ENCODE measurements around the gene ADAMTS2. TPM values are rescaled to one million over a fixed set of nuclear protein-coding genes. Genes with fewer than 3 reads are reported as not detected.

ADAMTS2 gene
- total RNA-seq, 1 experiment from 2014 or later, result not detected

DNA sequence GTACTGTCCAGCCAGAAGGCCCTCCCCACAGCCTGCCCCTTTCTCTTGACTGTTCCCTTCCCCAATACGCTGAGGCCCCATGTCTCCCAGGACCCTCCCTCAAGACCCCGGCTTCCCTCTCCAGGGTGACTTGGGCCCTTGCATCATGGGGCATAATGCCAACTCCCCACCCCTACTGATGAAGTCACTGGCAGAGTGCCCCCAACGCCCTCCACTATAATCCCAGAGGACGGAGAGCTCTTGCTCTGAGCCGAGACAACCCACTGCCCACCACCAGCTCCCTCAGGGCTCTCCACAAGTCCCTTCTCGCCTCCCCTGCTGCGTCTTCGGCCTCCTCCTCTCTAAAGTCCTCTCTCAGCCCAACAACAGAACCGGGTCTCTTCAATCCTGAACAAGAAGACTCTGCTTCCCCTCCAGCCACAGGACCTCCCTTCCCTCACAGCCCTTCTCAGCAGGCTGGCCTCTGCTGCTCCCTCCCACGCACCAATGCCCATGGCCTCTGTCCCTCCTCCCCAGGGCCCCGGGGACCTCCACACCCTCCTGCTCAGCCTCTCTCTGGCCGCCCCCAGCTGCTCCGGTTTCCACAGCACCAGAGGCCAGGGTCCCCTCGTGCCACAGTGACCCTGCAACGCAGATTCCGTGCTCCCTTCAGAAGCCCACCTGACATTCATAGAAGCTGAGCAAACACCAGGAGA lies 47.6 kb downstream of the ADAMTS2 start:
- H3K27ac ChIP-seq (ENCODE audit: low read length), result no peak overlapping the region
- no peak overlapping the region for H3K4me3 ChIP-seq (ENCODE audit: low read length)
- H3K9ac ChIP-seq (ENCODE audit: low read length), result no peak overlapping the region
- no peaks in the 10 kb centered on the region for H3K36me3 ChIP-seq (ENCODE audit: insufficient read depth, low read length)
- no peaks in the 10 kb centered on the region for H3K9me3 ChIP-seq (ENCODE audit: low read length)
- H4K20me1 ChIP-seq (ENCODE audit: insufficient read depth, low read depth, low read length), result no peaks in the 10 kb centered on the region
- no peak for DNase-seq
- H3K27me3 ChIP-seq (ENCODE audit: low read length), result no peaks in the 10 kb centered on the region
- H3K9me2 ChIP-seq (replicated peaks; ENCODE audit: insufficient read depth, low read length), result no peaks in the 10 kb centered on the region
- no peak overlapping the region for H2AFZ ChIP-seq (ENCODE audit: low read length)
- H3K79me2 ChIP-seq (ENCODE audit: low read length), result no peaks in the 10 kb centered on the region
- no peaks in the 10 kb centered on the region for H3K4me1 ChIP-seq (ENCODE audit: low read length)
- no peak overlapping the region for H3K4me2 ChIP-seq (ENCODE audit: low read depth, low read length, poor library complexity, severe bottlenecking)

DNA sequence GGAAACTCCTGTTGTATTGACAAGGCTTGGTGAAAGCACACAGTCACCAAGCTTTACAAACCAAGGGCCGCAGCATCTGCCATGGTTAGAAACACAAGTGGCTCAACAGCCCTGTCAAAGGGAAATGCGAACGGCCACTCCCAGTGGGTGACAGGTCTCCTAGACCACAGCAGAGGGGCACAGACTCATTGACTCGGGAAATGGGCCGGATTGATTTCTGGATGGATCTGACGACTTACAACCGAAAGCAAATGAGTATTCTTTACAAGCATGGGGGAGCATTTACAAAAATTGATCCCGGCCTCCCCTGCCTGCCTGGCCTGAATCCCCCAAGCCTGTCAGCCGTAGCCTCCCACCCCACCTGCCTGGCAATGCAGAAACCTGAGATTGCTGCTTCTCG lies 48.2 kb downstream of the ADAMTS2 start:
- Histone ChIP-seq H2AFZ (ENCODE audit: low read length) (no peak overlapping the region), H3K4me2 (ENCODE audit: low read depth, low read length, poor library complexity, severe bottlenecking) (no peak overlapping the region), H3K27me3 (ENCODE audit: low read length) (no peaks in the 10 kb centered on the region), H3K36me3 (ENCODE audit: insufficient read depth, low read length) (no peaks in the 10 kb centered on the region), H3K4me3 (ENCODE audit: low read length) (no peak overlapping the region), H3K9ac (ENCODE audit: low read length) (no peak overlapping the region), H3K9me2 (replicated peaks; ENCODE audit: insufficient read depth, low read length) (no peaks in the 10 kb centered on the region), H3K79me2 (ENCODE audit: low read length) (no peaks in the 10 kb centered on the region), H4K20me1 (ENCODE audit: insufficient read depth, low read depth, low read length) (no peaks in the 10 kb centered on the region), H3K4me1 (ENCODE audit: low read length) (no peaks in the 10 kb centered on the region), H3K27ac (ENCODE audit: low read length) (no peak overlapping the region), H3K9me3 (ENCODE audit: low read length) (no peaks in the 10 kb centered on the region)
- no peak for DNase-seq

DNA sequence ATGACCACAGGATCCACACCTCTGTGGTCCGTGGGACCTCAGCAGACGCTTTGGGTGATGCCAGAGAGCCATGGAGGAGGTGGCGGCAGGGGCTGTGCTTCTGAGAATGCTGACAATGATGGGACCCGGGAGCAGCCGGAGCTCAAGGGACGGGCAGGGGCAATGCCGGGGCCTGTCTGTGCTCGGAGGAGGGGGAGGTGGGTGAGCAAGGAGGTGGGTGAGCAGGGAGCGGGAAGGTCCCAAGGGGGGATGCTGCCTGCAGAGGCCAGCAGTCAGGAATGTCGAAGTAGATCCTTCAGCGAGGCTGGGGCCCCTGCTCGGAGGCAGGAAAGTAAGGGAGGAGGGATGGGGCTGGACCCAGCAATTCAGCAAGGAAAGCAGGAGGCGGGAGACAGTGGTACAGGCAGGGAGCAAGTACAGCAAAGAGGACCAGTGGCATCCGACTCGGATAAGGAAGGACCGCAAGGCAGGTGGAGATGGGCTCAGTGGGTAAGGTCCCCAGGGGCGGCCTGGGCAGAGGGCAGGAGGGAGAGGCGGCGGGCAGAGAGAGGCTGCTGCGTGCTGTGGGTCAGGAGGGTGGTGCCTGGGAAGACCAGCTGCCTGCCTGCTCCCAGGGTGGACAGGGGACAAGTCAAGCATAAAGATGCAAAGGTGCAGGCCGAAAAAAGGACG lies 49.0 kb downstream of the ADAMTS2 start:
- Histone ChIP-seq H3K9ac (ENCODE audit: low read length) (no peak overlapping the region), H3K27me3 (ENCODE audit: low read length) (no peaks in the 10 kb centered on the region), H3K79me2 (ENCODE audit: low read length) (no peaks in the 10 kb centered on the region), H3K4me2 (ENCODE audit: low read depth, low read length, poor library complexity, severe bottlenecking) (no peak overlapping the region), H3K9me3 (ENCODE audit: low read length) (no peaks in the 10 kb centered on the region), H3K27ac (ENCODE audit: low read length) (no peak overlapping the region), H3K36me3 (ENCODE audit: insufficient read depth, low read length) (no peaks in the 10 kb centered on the region), H2AFZ (ENCODE audit: low read length) (no peak overlapping the region), H3K4me3 (ENCODE audit: low read length) (no peak overlapping the region), H3K9me2 (replicated peaks; ENCODE audit: insufficient read depth, low read length) (no peaks in the 10 kb centered on the region), H3K4me1 (ENCODE audit: low read length) (no peaks in the 10 kb centered on the region), H4K20me1 (ENCODE audit: insufficient read depth, low read depth, low read length) (no peaks in the 10 kb centered on the region)
- no peak for DNase-seq

DNA sequence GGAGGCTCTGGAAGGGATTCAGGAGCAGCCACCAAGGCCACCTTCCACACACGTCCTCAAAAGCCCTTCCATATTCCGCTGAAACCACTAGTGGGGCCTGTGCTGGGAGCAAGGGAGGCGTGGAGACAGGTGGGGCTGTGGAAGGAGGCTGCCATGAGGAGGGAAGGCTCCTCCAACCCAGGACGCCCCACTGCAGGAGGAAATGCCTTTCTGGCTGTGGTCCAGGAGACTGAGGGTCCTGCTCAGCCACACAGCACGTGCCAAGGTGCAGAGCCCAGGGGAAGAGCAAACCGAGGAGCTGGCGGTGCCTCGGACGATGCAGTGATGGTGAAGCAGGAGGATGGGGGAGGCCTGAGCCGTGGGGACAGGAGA lies 49.5 kb downstream of the ADAMTS2 start:
- no peak overlapping the region for H3K9ac ChIP-seq (ENCODE audit: low read length)
- H3K9me3 ChIP-seq (ENCODE audit: low read length), result no peaks in the 10 kb centered on the region
- H4K20me1 ChIP-seq (ENCODE audit: insufficient read depth, low read depth, low read length), result no peaks in the 10 kb centered on the region

DNA sequence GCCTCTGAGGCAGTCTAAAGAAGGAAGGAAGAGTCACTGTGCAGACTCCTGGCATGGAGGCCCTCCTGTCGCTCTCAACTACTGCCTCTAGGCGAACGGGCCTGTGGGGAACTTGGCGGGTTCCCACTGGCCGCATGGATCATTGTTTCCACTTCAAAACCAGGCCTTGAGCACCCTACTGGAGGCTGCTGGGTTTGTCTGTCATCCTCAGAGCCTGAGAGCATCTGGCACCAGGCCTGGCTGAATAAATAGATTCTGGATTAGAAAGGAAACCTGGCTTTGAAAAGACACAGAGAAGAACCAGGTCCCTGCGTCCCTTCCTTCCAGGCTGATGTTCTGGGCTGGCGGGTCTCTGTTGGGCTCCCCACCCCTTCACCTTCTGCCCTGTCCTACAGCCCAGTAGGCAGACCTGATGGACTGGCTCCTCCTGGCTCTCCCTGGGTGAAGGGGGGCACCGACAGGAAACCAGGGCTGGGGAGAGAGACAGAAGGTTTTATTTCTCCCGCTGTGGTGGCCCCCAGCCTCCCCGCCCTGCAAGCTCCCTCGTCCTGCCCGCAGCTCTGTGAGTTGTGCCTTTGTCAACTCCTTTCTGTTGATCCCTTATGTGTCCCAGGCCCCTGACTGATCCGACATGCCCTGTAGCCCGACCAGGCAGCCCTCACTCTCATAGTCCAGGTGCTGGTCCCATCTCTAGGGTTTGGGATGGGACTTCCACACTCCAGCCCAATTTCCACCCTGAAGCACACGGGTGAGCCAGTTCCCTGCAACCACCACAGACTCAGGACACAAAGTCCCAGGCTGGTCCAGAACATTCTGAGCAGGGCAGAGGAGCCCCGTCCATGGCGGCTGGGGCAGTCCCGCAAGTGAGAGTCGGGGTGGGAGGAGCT lies 50.1 kb downstream of the ADAMTS2 start:
- DNase-seq, result no peak
- Histone ChIP-seq H3K9me3 (ENCODE audit: low read length) (no peaks in the 10 kb centered on the region), H3K27me3 (ENCODE audit: low read length) (no peaks in the 10 kb centered on the region), H2AFZ (ENCODE audit: low read length) (no peak overlapping the region), H3K4me3 (ENCODE audit: low read length) (no peak overlapping the region), H3K9me2 (replicated peaks; ENCODE audit: insufficient read depth, low read length) (no peaks in the 10 kb centered on the region), H3K27ac (ENCODE audit: low read length) (no peak overlapping the region), H3K4me2 (ENCODE audit: low read depth, low read length, poor library complexity, severe bottlenecking) (no peak overlapping the region), H3K36me3 (ENCODE audit: insufficient read depth, low read length) (no peaks in the 10 kb centered on the region), H3K9ac (ENCODE audit: low read length) (no peak overlapping the region), H4K20me1 (ENCODE audit: insufficient read depth, low read depth, low read length) (no peaks in the 10 kb centered on the region), H3K4me1 (ENCODE audit: low read length) (no peaks in the 10 kb centered on the region), H3K79me2 (ENCODE audit: low read length) (no peaks in the 10 kb centered on the region)

More for the DNA sequence above, 49.5 kb downstream of the ADAMTS2 start:
- H3K4me1 ChIP-seq (ENCODE audit: low read length), result no peaks in the 10 kb centered on the region
- H3K4me2 ChIP-seq (ENCODE audit: low read depth, low read length, poor library complexity, severe bottlenecking), result no peak overlapping the region
- H3K79me2 ChIP-seq (ENCODE audit: low read length), result no peaks in the 10 kb centered on the region
- no peak for DNase-seq
- no peaks in the 10 kb centered on the region for H3K36me3 ChIP-seq (ENCODE audit: insufficient read depth, low read length)
- H3K4me3 ChIP-seq (ENCODE audit: low read length), result no peak overlapping the region
- no peak overlapping the region for H3K27ac ChIP-seq (ENCODE audit: low read length)
- no peaks in the 10 kb centered on the region for H3K27me3 ChIP-seq (ENCODE audit: low read length)
- H3K9me2 ChIP-seq (replicated peaks; ENCODE audit: insufficient read depth, low read length), result no peaks in the 10 kb centered on the region
- no peak overlapping the region for H2AFZ ChIP-seq (ENCODE audit: low read length)

DNA sequence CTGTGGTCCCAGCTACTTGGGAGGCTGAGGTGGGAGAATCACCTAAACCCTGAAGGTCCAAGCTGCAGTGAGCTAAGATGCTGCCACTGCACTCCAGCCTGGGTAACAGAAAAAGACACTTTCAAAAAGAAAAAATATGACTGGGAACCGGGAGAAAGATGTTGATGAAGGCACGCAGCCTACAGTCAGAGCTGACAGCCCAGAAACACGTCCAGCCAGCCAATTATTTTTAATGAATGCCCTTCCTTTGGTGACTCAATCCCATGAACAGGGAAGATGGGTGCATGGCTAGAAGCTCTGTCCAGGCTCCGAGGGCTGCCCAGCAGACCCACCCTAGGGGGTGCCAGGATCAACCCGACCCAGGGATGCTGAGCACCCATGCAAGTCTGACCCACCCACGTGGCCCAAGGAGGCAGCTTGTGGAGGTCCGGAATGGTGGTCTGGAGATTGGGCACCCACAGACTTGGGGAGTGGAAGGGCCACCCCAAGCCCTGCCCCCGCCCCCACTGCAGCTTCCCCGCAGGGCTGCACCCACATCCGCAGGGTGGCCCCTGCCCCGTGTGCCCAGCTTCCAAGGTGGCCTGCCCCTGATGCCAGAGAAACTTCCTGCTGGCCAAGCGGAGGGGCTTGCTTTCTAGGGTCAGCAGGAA lies 51.0 kb downstream of the ADAMTS2 start:
- no peak overlapping the region for H3K4me3 ChIP-seq (ENCODE audit: low read length)
- no peaks in the 10 kb centered on the region for H4K20me1 ChIP-seq (ENCODE audit: insufficient read depth, low read depth, low read length)
- H3K27ac ChIP-seq (ENCODE audit: low read length), result no peak overlapping the region
- H3K9me3 ChIP-seq (ENCODE audit: low read length), result no peaks in the 10 kb centered on the region
- H3K27me3 ChIP-seq (ENCODE audit: low read length), result no peaks in the 10 kb centered on the region
- no peak overlapping the region for H3K9ac ChIP-seq (ENCODE audit: low read length)
- H3K4me1 ChIP-seq (ENCODE audit: low read length), result no peaks in the 10 kb centered on the region
- H3K79me2 ChIP-seq (ENCODE audit: low read length), result no peaks in the 10 kb centered on the region
- H3K4me2 ChIP-seq (ENCODE audit: low read depth, low read length, poor library complexity, severe bottlenecking), result no peak overlapping the region
- H3K9me2 ChIP-seq (replicated peaks; ENCODE audit: insufficient read depth, low read length), result no peaks in the 10 kb centered on the region
- H2AFZ ChIP-seq (ENCODE audit: low read length), result no peak overlapping the region
- H3K36me3 ChIP-seq (ENCODE audit: insufficient read depth, low read length), result no peaks in the 10 kb centered on the region
- DNase-seq, result no peak

DNA sequence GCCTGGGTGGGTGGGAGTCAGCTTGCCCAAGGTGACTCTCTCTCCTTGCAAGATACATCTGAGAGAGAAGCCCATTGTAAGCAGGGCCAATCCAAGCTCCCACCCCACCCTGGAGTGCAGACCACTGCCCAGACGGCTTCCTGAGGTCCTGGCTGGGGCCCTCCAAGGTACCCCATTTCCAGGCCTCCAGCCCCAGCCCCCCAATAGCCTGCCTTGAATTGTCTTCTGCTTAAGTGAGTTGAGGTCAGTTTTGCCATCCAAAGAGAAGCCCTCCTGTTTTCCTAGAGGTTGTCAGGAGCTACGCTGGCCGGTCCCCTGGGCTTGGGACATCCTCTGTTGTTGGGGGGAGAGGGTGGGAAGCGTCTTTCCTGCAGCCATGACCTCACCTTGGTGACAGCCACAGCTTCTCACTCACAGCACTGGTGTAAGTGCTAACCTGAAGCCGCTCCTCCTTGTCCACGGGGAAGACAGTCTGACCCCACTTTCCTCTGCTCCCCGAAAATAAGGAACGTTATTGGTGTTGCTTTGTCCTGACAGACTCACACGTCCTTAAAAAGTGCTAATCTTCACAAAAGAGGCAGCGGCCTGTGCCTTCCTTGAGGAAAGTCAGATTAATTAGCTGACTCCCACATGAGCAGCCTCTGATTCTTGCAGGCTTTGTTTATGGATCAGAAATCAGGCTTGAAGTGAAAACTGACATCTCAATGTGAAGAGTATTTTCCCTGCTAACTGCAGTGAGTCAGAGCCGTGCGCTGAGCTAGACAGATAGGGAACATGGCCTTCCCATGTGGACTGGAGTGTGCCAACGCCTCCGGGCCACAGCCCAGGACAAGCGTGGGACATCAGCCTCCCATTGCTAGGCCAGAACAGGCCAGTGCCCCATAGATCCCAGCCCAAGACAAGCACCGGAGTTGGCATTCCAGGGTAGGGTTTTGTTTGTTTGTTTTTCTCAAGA lies 52.3 kb downstream of the ADAMTS2 start:
- Histone ChIP-seq H3K4me1 (ENCODE audit: low read length) (no peaks in the 10 kb centered on the region), H3K27ac (ENCODE audit: low read length) (no peak overlapping the region), H3K36me3 (ENCODE audit: insufficient read depth, low read length) (no peaks in the 10 kb centered on the region), H3K9me2 (replicated peaks; ENCODE audit: insufficient read depth, low read length) (no peaks in the 10 kb centered on the region), H3K9ac (ENCODE audit: low read length) (no peak overlapping the region), H3K4me3 (ENCODE audit: low read length) (no peak overlapping the region), H3K9me3 (ENCODE audit: low read length) (no peaks in the 10 kb centered on the region), H2AFZ (ENCODE audit: low read length) (no peak overlapping the region), H3K4me2 (ENCODE audit: low read depth, low read length, poor library complexity, severe bottlenecking) (no peak overlapping the region), H4K20me1 (ENCODE audit: insufficient read depth, low read depth, low read length) (no peaks in the 10 kb centered on the region), H3K27me3 (ENCODE audit: low read length) (no peaks in the 10 kb centered on the region), H3K79me2 (ENCODE audit: low read length) (no peaks in the 10 kb centered on the region)
- no peak for DNase-seq
